Activated CD8-positive, alpha-beta T cell treated with anti-CD3 and anti-CD28 coated beads for 36 hours (primary cell): ENCODE results near the gene TTC8. TPM values are rescaled to one million over a fixed set of nuclear protein-coding genes. Genes with fewer than 3 reads are reported as not detected.
"Not testable (repeated sequence)": the region's sequence is repeated elsewhere in the genome, so short reads cannot be mapped to it uniquely, and the experiment has no call there.

Experiments
- ATAC-seq: fragments of 200-7000 bp; cut with Tn5 transposase; one replicate; pipeline ENCODE4 v1.10.0; 2021; ENCODE audit warnings: mild to moderate bottlenecking, moderate library complexity
- CTCF ChIA-PET: fragments of 350-600 bp; sonication (Branson Sonifier 250); formaldehyde crosslinking; loops from one replicate; lab custom pipeline; 2021; ENCODE audit warnings: antibody characterized with exemption; lab: Charles Lee
- POLR2A ChIA-PET: fragments of 350-600 bp; sonication (Branson Sonifier 250); formaldehyde crosslinking; loops from one replicate; lab custom pipeline; 2021; ENCODE audit warnings: antibody characterized with exemption; lab: Charles Lee
- DNase-seq: peaks from one replicate; pipeline ENCODE4 v3.0.0-alpha.2; 2020
- H3K27ac Mint-ChIP-seq: one replicate; pipeline ENCODE4 v1.8.0; 2021; ENCODE audit warnings: mild to moderate bottlenecking, mixed read lengths
- H3K27me3 Mint-ChIP-seq: one replicate; pipeline ENCODE4 v1.8.0; 2021; ENCODE audit warnings: mixed read lengths
- H3K36me3 Mint-ChIP-seq: one replicate; pipeline ENCODE4 v1.8.0; 2021; ENCODE audit warnings: low read depth, mixed read lengths
- H3K4me1 Mint-ChIP-seq: one replicate; pipeline ENCODE4 v1.8.0; 2021; ENCODE audit warnings: low read depth, mixed read lengths
- H3K4me3 Mint-ChIP-seq: one replicate; pipeline ENCODE4 v1.8.0; 2021; ENCODE audit warnings: mild to moderate bottlenecking, moderate library complexity, mixed read lengths
- H3K9me3 Mint-ChIP-seq: one replicate; pipeline ENCODE4 v1.8.0; 2021; ENCODE audit warnings: mixed read lengths
- intact Hi-C: fragments of 100-400 bp; cut with micrococcal nuclease; formaldehyde crosslinking; loops from one replicate; pipeline ENCODE4 v1.10.0; 2022
- total RNA-seq, 2 experiments: library from RNA; stranded (reverse); gene quantifications; one replicate each; pipeline ENCODE4 v1.2.3, GENCODE V29; 2021
- TF ChIP-seq, protein P1 (sequence below): fragments of 200-600 bp; IDR thresholded peaks from one replicate; pipeline ENCODE4 v1.8.0; 2022; ENCODE audit warnings: antibody characterized with exemption, mild to moderate bottlenecking

Gene TTC8
- total RNA-seq, 2 experiments from 2014 or later, result 2.5 to 4.0 TPM

DNA sequence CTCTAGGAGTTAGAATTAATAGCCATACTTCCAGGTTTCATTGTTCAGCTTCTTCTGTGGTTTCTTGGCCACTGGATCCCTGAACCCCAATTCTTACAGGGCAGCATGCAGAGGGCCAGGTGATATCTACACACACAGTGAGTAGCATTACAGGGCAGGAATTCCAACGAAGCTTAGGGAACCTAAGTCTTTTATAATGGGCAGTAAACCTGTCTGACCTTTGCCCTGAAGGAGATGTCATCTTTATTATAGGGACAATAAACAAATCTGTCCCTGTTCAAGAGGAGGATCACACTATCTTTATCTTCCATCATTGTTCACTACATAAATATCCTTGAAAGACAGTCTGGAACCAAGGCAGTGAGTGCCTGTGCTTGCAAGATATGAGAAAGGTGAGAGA lies 20.0 kb upstream of the TTC8 start:
- no peak overlapping the region for H3K4me3 Mint-ChIP-seq
- intact Hi-C loops, result no loop called here
- CTCF ChIA-PET, result interaction anchor here (1.3 kb wide), 1 partner anchor 12 kb away, joined by 3 read pairs; the partner anchor contains the start of gene EML5
- H3K36me3 Mint-ChIP-seq, result no peaks in the 10 kb centered on the region
- H3K27me3 Mint-ChIP-seq, result peaks cover 29% of the 10 kb centered on the region
- DNase-seq (no peak), ATAC-seq (no peak)
- TF ChIP-seq, protein P1, sequence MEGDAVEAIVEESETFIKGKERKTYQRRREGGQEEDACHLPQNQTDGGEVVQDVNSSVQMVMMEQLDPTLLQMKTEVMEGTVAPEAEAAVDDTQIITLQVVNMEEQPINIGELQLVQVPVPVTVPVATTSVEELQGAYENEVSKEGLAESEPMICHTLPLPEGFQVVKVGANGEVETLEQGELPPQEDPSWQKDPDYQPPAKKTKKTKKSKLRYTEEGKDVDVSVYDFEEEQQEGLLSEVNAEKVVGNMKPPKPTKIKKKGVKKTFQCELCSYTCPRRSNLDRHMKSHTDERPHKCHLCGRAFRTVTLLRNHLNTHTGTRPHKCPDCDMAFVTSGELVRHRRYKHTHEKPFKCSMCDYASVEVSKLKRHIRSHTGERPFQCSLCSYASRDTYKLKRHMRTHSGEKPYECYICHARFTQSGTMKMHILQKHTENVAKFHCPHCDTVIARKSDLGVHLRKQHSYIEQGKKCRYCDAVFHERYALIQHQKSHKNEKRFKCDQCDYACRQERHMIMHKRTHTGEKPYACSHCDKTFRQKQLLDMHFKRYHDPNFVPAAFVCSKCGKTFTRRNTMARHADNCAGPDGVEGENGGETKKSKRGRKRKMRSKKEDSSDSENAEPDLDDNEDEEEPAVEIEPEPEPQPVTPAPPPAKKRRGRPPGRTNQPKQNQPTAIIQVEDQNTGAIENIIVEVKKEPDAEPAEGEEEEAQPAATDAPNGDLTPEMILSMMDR, result no peak
- H3K4me1 Mint-ChIP-seq, result no peaks in the 10 kb centered on the region
- POLR2A ChIA-PET, result interaction anchor here (0.7 kb wide), 1 partner anchor 166 kb away, joined by 3 read pairs; no protein-coding TSS in a partner anchor
- H3K9me3 Mint-ChIP-seq, result peaks cover 2% of the 10 kb centered on the region
- no peak overlapping the region for H3K27ac Mint-ChIP-seq

DNA sequence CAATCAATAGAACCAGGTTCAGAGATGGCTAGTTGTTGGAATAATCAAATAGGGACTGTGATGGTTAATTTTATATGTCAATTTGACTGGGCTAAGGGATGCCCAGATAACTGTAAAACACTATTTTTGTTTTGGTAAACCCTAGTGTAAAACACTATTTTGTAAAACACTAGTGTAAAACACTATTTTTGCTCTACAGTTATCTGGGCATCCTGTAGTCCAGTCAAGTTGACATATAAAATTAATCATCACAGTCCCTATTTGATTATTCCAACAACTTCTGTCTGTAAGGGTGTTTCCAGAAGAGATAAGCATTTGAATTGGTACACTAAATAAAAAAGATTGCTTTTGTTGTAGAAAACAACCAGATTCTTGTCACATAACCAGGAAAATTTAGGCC lies 16.1 kb upstream of the TTC8 start:
- TF ChIP-seq, protein P1, result no peak
- Mint-ChIP-seq H3K27ac (no peak overlapping the region), H3K4me3 (no peak overlapping the region), H3K4me1 (no peaks in the 10 kb centered on the region), H3K9me3 (peaks cover 2% of the 10 kb centered on the region), H3K36me3 (no peaks in the 10 kb centered on the region), H3K27me3 (peaks cover 18% of the 10 kb centered on the region)
- DNase-seq (no peak), ATAC-seq (no peak)
- POLR2A ChIA-PET, result interaction anchor here (0.6 kb wide), 1 partner anchor 117 kb away, joined by 3 read pairs; no protein-coding TSS in a partner anchor
- intact Hi-C loops, result no loop called here
- CTCF ChIA-PET, result no interaction called here

DNA sequence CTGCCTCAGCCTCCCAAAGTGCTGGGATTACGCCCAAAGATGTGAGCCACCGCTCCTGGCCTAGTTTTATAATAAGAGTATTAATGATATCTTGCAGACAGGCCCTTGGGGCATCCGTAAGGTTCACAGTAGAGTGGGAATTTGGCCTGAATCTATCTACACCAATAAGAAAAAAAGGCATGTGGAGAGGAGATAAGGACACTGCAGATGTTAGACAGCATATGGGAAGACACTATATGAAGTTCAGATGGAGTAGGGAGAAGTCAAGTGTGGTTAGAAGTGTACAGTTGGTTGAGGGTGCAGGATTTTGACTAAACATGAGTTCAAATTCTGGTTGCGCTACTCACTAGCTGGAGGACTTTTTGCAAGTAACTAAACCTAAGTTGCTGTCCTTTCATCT lies 8.5 kb upstream of the TTC8 start:
- no peaks in the 10 kb centered on the region for H3K36me3 Mint-ChIP-seq
- no peaks in the 10 kb centered on the region for H3K4me1 Mint-ChIP-seq
- peaks cover 24% of the 10 kb centered on the region for H3K27me3 Mint-ChIP-seq
- ATAC-seq, result no peak
- H3K4me3 Mint-ChIP-seq, result no peak overlapping the region
- no peak overlapping the region for H3K27ac Mint-ChIP-seq
- intact Hi-C loops, result no loop called here
- ChIA-PET POLR2A (interaction anchor here (1.3 kb wide), 1 partner anchor 17 kb away, joined by 4 read pairs; no protein-coding TSS in a partner anchor), CTCF (interaction anchor here (0.6 to 0.7 kb wide), 2 partner anchors 23 to 65 kb away, joined by 3 read pairs; partner anchors contain the start of gene EML5)
- no peaks in the 10 kb centered on the region for H3K9me3 Mint-ChIP-seq
- no peak for DNase-seq
- TF ChIP-seq, protein P1, result no peak

DNA sequence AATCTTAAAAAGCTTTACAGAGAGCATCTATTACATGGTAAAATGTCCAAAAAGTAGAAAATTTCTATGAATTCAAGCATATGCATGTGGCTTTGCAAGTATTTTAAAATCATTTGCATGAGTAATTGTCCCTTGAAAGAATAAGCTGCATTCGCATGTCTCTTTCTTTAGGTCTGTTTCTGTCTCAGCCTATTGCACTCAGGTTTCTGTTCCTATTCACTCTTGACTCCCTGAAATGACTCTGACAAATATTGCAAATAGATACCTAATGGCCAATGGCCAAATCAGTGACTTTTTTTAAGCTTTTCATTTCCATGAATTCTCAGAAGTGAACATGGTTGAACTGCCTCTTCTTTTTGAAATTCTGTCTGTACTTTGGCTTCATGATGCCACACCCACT lies 6.4 kb upstream of the TTC8 start:
- no peaks in the 10 kb centered on the region for H3K36me3 Mint-ChIP-seq
- intact Hi-C loops, result no loop called here
- no peak overlapping the region for H3K4me3 Mint-ChIP-seq
- TF ChIP-seq, protein P1, result no peak
- ATAC-seq (no peak), DNase-seq (no peak)
- CTCF ChIA-PET, result no interaction called here
- peaks cover 21% of the 10 kb centered on the region for H3K27me3 Mint-ChIP-seq
- no peaks in the 10 kb centered on the region for H3K9me3 Mint-ChIP-seq
- H3K27ac Mint-ChIP-seq, result no peak overlapping the region
- H3K4me1 Mint-ChIP-seq, result no peaks in the 10 kb centered on the region
- POLR2A ChIA-PET, result no interaction called here

- H3K27ac Mint-ChIP-seq, ATAC-seq, H3K36me3 Mint-ChIP-seq, H3K9me3 Mint-ChIP-seq, intact Hi-C loops, H3K4me1 Mint-ChIP-seq, DNase-seq, CTCF ChIA-PET, H3K4me3 Mint-ChIP-seq: not testable (repeated sequence)
- peaks cover 21% of the 10 kb centered on the region for H3K27me3 Mint-ChIP-seq
- POLR2A ChIA-PET, result interaction anchor here (0.6 to 0.7 kb wide), 2 partner anchors 10 to 860 kb away, joined by 3 read pairs; no protein-coding TSS in a partner anchor
Measured at GRCh38 chr14:88819674-88820073, 4.8 kb upstream of the TTC8 start.
